Measurements from ENCODE around the gene TSHZ2.

GRCh38 chr20:53394433-53394832, 422.3 kb downstream of the TSHZ2 start:
- TF ChIP-seq CTCF (conservative IDR thresholded peaks at IDR 0.05 in 1 of 2, IDR thresholded peaks at IDR 0.05 in 1 of 2; ENCODE audit: extremely low read depth in 1 of 2, insufficient read depth in 1 of 2, low read depth in 1 of 2, low read length in 2 of 2) = no peak
- TF ChIP-seq EZH2 (IDR thresholded peaks at IDR 0.05; ENCODE audit: borderline replicate concordance, low read length) = no peak
